Measurements from ENCODE around the gene NSUN3.
"Not testable (repeated sequence)": the region's sequence is repeated elsewhere in the genome, so short reads cannot be mapped to it uniquely, and the experiment has no call there.

NSUN3 gene

GRCh38 chr3:94062513-94063404 is at the start of gene NSUN3, which contains the start of gene DHFR2:
TSS of gene NSUN3 (plus strand) at chr3:94063061. CDS start at chr3:94063127, 66 bp downstream.
TSS of gene DHFR2 (minus strand) at chr3:94062916. CDS start at chr3:94061511, 1,405 bp downstream.
- peak; percentile 96 for DNase-seq (ENCODE audit: low read depth in 2 of 2)

GRCh38 chr3:94015025-94015424 is 47.8 kb upstream of the NSUN3 start:
- DNase-seq (ENCODE audit: low read depth in 2 of 2), result no peak

- DNase-seq (ENCODE audit: low read depth in 2 of 2), result no peak
Observed at GRCh38 chr3:94019659-94020058, 43.2 kb upstream of the NSUN3 start.

- DNase-seq (ENCODE audit: low read depth in 2 of 2), result no peak
Observed at GRCh38 chr3:94020293-94020692, 42.6 kb upstream of the NSUN3 start.

- peak; percentile 10 to 22 for DNase-seq (ENCODE audit: low read depth in 2 of 2)
Observed at GRCh38 chr3:94024385-94024784, 38.5 kb upstream of the NSUN3 start.

- no peak for DNase-seq (ENCODE audit: low read depth in 2 of 2)
Observed at GRCh38 chr3:94026623-94027022, 36.2 kb upstream of the NSUN3 start.

- no peak for DNase-seq (ENCODE audit: low read depth in 2 of 2)
Observed at GRCh38 chr3:94028093-94028837, 34.6 kb upstream of the NSUN3 start, which contains the start of gene STX19. TSS of gene STX19 (minus strand) at chr3:94028597. CDS start at chr3:94015269, 13,328 bp downstream.

- DNase-seq (ENCODE audit: low read depth in 2 of 2), result peak; percentile 17 to 21
Observed at GRCh38 chr3:94036909-94037507, 25.9 kb upstream of the NSUN3 start.

- no peak for DNase-seq (ENCODE audit: low read depth in 2 of 2)
Observed at GRCh38 chr3:94043285-94043684, 19.6 kb upstream of the NSUN3 start.

GRCh38 chr3:94044100-94044936 is 18.5 kb upstream of the NSUN3 start:
- not testable (repeated sequence) for DNase-seq (ENCODE audit: low read depth in 2 of 2)

- no peak for DNase-seq (ENCODE audit: low read depth in 2 of 2)
Observed at GRCh38 chr3:94046533-94046932, 16.3 kb upstream of the NSUN3 start.

- DNase-seq (ENCODE audit: low read depth in 2 of 2), result no peak
Observed at GRCh38 chr3:94049267-94049666, 13.6 kb upstream of the NSUN3 start.

- no peak for DNase-seq (ENCODE audit: low read depth in 2 of 2)
Observed at GRCh38 chr3:94050546-94050945, 12.3 kb upstream of the NSUN3 start.

- no peak for DNase-seq (ENCODE audit: low read depth in 2 of 2)
Observed at GRCh38 chr3:94061297-94061696, 1.6 kb upstream of the NSUN3 start.

GRCh38 chr3:94063496-94064119 is 747 bp downstream of the NSUN3 start:
- DNase-seq (ENCODE audit: low read depth in 2 of 2), result no peak

GRCh38 chr3:94064243-94064860 is 1.5 kb downstream of the NSUN3 start:
- DNase-seq (ENCODE audit: low read depth in 2 of 2), result no peak

GRCh38 chr3:94065122-94065521 is 2.3 kb downstream of the NSUN3 start:
- no peak for DNase-seq (ENCODE audit: low read depth in 2 of 2)

GRCh38 chr3:94065819-94066480 is 3.1 kb downstream of the NSUN3 start:
- DNase-seq (ENCODE audit: low read depth in 2 of 2), result no peak
